Activated CD4-positive, CD25-positive, alpha-beta regulatory T cell (primary cell): ENCODE measurements around the gene CGRRF1.

ENCODE experiments used
- DNase-seq, 4 experiments: peaks; one replicate each; lab custom pipeline; 2025; lab: John Stamatoyannopoulos, UW

Gene CGRRF1, protein sequence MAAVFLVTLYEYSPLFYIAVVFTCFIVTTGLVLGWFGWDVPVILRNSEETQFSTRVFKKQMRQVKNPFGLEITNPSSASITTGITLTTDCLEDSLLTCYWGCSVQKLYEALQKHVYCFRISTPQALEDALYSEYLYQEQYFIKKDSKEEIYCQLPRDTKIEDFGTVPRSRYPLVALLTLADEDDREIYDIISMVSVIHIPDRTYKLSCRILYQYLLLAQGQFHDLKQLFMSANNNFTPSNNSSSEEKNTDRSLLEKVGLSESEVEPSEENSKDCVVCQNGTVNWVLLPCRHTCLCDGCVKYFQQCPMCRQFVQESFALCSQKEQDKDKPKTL

DNA sequence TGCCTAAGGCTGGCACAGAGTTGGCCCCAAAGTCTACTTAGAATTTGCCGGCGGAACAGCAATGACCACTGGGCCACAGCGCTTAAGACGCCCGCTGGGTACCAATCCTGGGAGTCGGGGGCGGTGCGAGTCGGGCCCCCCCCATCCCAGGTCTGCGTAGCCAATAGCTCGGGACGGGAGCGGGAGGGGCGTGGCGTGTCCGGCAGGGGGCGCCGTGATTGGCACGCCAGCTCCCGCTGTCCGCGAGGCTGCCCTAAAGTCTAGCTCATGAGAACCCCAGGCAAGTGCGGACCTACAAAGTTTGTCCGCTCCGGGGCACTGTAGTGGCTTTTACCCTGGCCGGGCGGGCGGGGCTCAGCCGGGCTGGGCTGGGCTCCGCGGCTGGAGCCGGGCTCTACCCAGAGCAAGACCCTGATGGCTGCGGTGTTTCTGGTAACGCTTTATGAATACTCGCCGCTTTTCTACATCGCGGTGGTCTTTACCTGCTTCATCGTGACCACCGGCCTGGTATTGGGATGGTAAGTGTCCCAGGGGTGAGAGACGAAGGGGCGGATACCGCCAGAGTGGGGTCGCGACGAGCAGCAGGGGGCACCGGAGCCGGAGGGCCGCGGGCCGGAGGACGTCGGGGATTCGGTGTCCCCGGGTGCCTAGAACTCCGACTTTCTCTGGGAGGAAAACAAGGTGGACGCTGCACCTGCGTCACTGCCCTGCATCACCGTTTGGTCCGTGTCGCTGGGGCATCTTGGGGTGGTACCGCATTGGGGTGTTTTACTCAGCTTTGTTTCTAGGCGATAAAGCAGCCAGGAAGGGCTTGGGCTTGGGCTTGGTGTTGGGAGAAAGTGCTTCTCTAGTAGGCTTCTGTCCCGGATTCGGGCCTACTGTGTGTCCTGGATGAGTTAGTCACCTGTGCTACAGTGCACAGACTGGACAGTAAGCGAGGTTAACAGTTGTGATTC is at the start of gene CGRRF1:
Gene CGRRF1 (plus strand): TSS at position 361 of the 956 bp plus-strand sequence. CDS start 54 bp downstream, at position 415.
- peak; percentile 88 to 95 (median 91) for DNase-seq

DNA sequence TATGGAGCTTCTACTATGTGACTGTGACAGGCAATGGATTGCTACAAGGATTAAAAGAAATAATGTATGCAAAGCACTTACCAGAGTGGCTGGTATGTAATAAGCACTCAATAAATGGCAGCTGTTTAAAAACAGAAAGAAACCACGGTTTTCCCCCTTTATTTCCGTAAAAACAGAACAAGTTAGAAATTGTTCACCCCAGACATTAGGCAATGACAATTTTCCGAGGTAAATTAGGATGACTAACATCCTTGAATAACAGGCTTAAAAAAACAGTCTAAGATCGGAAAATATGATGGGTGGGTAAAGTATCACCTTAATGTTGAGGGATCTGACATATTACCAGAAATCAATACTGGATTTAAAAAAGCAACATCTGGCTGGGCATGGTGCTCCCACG is 47.7 kb upstream of the CGRRF1 start:
- no peak for DNase-seq

DNA sequence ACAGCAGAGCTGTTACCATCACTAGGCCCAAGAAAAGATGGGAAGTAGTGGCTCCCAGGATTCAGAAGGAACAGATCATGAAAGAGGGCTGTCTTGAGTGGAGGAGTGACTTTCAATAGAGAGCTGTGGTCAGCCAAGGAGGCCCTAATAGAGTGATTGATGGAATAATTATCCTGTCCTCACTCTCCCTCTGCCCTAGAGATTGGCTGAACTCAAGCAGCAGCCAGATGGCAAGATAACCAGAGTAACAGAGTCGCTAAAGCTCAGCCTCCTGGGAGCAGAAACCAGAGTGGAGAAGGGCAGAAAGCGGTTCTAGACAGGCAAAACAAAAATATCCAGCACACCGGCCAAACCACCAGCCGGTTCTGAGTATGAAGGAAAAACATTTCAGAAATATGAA is 44.1 kb upstream of the CGRRF1 start:
- no peak for DNase-seq

DNA sequence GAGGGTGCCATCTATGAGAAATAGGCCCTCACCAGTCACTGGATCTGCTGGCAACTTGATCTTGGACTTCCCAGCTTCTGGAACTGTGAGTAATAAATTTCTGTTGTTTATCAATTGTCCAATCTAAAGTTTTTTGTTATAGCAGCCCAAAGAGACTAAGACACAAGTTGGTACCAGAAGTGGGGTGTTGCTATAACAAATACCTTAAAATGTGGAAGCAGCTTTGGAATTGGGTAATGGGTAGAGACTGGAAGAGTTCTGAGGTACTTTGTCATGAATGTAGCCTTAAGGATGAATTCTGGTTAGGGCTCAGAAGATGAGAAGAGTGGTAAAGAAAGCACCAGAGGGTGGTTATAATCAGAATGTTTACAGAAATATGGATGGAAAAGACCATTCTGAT is 42.4 kb upstream of the CGRRF1 start:
- DNase-seq, result no peak

DNA sequence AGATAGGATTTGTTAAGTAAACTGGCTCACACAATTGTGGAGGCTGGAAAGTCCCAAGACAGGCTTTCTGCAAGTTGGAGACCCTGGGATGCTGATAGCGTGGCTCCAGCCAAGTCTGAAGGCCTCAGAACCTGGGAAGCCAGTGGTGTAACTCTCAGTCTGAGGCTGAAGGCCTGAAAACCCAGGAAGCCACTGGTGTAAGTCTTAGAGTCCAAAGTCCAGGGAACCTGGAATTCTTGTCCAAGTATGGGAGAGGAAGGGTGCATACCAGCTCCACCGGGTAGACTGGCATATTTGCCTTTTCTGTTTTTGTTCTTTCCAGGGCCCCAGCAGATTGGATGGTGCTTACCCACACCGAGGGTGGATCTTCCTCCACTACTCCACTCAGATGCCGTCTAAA is 39.0 kb upstream of the CGRRF1 start:
- no peak for DNase-seq

DNA sequence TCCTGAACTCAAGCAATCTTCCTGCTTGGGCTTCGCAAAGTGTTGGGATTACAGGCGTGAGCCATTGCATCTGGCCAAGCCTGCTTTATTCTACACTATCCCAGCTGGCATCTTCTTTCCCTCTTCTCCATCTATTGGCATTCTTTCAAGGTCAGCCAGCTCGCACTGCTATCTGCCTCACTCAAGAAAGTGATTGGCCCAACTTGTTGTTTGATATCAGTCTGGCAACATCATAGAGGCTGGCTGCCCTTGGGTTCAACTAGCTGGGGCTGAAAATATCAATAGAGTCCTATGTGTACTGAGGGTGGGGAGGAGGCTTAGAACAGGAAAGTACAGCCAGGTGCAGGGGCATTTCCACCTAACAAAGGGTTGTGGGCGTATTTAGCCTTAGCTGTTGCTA is 38.1 kb upstream of the CGRRF1 start:
- no peak for DNase-seq

DNA sequence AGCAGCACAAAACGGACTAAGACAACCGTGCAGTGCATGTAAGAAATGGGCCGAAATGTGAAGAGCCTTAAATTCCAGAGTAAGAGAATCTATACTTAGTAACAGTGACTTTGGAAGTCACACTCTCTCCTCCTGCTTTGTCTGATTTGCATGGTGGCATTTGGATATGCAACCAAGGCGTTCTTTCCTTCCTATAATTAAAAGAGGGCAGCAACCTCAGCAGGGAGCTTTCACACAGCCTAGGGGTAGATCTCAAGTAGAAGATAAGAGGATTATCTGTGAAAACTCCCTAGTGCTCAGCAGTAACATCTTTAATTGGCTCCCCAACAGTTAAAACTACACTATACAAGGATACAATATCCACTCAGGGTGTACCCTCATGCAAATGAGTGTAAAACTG is 37.4 kb upstream of the CGRRF1 start:
- no peak for DNase-seq

DNA sequence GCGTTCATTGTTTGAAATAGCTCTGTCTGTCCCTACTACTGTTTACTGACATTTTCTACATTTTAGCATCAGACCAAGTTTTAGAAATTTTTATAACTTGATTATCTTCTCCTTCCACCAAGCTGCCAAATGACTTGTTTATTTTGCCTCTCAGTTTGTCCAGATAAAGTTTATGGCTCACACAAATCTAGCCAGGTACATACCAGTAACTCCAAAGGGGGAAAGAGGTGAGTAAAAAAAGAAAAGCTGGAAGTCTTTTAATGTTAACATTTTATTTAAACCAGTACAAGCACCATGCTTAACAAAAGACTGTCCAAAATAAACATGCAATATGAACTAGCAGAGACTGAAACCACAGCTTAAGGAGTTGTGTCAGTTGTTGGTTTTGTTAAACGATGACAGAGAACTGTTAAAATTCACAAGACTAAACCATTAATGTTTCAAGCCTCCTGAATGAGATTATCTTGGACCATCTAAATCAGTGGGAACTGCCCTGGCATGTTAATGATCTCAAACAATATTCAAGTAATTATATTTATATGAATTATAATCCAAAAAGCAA is 35.4 kb upstream of the CGRRF1 start:
- DNase-seq, result no peak

DNA sequence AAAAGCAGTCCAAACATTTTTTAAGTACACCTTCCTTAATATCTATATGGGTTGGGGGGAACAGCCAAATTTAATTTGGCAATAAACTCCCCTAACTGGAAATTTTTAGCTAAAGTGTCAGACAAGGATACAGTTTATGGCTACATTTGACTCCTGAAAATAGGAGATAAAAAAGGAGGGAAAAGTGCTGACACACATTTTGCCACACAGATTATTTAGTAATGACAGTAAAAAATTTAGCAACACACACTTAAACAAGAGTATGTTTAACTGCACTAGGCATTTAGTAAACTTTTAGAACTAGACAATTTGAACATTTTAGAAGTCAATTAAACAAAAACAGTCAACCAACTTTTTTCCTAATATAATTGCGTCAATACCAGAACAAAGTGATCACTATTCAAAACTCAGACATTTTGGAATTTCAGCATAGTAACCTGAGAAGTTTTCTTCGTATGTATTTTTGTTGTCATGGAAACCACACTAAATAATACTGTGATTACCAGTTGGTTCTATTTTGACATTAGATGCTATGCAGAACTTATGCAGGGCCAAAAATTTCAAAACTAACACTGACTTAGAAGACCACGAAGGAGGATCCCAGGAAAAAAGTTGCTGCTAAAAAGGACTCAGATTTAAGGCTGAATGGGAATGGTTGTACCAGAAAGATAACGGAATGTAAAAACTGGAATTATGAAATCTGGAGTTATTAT is 34.4 kb upstream of the CGRRF1 start:
- DNase-seq, result no peak

DNA sequence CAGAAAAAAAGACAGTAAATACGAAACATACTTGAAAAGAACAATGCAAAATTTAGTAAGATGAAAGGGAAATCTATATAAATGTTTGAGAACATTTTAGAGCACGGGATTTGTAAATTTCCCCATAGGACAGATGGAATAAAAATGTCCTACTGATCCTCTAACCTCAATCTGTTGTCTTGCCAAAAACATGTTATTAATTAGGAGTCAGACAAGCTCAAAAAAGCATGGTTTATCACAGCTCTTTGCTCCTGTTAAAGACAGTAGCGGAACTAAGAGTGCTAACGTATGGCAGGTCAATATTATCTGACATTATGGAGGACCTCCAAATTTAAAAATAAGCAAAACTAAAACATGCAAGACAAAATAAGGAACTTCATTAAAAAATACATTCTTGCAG is 33.8 kb upstream of the CGRRF1 start:
- no peak for DNase-seq

DNA sequence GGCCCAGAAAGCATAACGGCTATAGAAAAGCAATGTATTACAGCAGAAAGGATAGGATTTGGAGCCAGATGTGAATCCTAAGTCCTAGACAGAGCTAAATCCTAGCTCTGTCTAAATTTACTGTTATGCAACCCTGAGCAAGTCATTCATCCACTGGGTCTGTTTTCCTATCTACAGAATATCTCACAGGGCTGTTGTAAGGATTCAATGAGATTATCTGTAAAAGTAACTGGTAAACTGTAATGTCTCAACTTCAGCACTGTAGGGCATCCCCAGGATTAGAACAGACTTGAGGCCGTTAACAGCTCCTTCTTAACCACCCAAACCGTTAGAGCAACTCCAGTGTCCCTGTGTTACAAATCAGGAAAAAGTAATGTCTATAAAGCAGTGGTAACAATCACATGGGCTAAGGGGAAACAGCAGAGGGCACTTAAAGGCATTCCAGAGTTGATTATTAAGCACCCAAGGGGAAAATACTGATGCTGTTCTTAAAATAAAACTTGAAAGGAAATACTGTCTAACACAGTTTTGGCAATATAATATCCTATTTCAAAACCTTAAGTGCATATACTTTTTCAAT is 31.0 kb upstream of the CGRRF1 start:
- no peak for DNase-seq

DNA sequence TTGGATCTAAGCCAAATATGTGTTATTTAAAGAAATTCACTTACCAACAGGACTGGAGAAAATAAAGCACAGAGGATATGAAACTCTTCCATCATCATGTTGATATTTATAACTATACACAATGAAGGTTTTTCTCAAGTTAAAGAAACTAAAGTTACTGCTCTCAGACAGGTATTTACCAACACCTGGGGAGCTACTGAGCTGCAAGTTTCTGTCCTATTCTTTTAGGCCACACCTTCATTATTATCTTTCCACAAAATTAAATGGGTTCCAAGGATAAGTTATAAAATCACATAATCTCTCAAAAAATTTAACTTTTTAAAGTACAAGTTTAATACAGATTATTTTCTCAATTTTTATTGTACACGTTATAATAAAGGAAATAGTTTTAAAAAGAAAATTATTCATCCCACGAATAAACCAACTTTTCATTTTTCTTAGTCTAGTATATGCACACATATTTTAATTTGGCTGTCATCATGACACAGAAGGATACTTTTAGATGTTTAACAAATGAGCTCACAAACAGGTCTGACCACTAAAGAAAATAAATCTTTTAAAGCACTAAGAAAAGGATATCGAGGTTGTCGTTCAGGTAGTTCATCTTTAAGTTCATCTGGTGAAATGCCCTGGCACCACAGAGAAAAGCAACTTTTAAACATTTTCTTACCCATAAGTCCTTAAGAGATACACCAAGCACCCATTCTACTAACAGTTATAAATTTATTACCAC is 28.7 kb upstream of the CGRRF1 start:
- DNase-seq, result no peak

DNA sequence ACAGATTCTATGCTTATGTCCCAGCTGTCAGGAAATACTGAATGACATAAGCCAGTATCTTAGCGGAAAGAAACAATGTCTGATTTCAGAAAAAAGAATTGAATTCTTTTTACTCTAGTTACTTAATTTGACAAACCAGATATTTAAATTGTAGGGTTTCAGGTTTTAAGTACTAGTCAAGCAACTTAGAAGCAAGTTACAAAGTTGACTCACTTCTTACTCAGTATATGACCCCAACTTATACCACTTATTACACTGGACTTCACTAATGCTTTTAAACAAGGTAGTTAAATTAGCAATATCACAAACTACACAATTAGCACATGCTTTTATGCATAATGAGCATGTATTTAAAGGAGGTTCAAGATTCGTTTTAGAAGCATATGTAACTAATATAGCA is 28.0 kb upstream of the CGRRF1 start:
- DNase-seq, result no peak

DNA sequence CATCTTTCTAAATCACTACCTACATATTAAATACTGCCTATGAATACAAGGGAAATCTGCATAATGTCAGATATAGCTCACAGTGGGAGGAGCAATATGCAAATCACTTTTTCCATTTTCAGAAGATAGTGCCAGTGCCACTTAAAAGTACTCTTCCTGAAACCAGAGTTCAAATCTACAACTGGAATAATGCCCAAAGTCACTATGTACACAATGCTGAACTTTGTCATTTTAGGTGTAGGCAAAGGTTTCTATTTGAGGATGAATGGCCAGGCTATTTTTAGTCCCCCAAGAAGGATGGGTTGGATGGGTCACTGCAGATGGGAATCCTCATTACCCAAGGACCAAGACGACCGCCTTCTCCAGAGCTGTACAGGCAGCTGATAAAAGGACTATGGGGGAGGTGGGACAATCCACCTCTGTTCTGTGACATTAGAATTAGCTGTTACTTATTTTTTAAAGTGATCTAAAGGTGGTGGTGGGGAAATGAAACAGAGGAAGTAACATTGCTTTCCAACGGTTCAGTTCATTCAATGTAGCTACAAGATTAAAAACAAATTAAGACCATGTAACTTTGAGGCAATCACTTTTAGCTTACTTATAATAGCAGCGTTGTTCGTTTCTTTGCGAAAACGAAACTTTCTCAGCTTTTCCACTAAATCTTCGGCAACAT is 26.5 kb upstream of the CGRRF1 start:
- no peak for DNase-seq

DNA sequence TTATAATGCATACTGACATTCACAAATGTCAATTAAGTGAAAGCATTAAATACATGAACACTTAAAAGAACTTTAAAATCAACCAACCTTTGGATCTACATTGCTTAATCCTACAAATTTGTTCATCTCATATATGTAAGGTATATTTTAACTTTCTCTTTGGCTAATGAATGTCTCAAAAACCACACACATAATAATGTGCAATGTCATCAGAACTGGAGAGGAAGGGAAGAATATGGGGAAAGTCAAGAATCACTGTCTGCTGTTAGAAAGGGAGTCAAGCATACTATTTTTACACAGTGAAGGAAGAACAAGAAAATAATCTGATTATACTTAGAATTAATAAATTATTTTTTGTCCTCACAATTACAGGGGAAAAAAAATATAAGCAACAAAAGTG is 25.9 kb upstream of the CGRRF1 start:
- no peak for DNase-seq

DNA sequence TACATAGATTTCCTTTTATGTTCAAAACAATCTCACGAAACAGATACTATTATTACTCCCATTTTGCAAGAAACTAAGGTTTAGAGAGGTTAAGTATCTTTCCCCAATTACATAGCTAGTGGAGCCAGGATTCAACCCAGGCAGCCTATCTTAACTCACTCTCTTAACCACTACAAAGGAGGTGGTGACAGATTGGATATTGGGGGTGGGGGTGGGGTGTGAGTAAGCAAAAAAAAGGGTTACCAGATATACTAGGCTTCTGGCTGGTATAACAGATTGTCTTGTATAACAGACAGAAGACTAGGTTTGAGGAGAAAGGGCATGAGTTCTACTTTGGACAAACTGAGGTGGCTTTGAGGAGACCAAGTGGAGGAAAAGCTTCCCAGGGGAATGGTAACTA is 23.0 kb upstream of the CGRRF1 start:
- no peak for DNase-seq

DNA sequence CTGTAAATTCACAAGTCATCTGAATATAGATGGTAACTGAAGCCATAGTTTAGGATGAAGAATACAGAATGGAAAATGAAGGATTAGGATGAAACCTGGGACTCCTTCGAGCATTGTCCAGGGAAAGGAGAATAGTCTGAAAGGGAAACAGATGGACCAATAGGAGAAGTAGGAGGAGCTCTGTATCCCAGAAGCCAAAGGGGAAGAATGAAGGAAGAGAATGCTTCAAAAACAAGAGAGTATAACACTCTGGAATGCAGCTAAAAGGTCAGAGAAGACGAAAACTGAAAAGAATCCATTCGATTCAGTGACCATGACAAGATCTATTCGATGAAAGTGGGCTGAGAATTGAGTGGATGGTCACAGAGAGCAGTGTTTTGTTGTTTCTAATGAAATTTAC is 21.9 kb upstream of the CGRRF1 start:
- DNase-seq, result no peak

DNA sequence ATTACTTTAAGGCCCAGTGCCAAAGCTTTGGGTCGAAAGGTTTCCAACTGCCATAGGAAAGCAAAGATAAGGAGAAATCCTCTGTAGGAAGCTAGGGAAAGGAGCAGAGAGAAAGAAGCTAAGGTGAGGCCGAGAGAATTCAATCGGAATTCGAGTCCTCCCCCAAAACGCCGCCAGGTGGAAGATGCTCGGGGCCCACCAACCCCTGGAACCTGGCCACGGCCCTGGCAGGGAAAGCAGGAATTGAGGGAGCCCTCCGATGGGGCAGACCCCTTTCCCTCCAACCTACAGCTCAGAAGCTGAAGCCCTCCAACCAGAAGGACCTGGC is 21.4 kb upstream of the CGRRF1 start:
- peak in 1 of 4 experiments; percentile 10 for DNase-seq

DNA sequence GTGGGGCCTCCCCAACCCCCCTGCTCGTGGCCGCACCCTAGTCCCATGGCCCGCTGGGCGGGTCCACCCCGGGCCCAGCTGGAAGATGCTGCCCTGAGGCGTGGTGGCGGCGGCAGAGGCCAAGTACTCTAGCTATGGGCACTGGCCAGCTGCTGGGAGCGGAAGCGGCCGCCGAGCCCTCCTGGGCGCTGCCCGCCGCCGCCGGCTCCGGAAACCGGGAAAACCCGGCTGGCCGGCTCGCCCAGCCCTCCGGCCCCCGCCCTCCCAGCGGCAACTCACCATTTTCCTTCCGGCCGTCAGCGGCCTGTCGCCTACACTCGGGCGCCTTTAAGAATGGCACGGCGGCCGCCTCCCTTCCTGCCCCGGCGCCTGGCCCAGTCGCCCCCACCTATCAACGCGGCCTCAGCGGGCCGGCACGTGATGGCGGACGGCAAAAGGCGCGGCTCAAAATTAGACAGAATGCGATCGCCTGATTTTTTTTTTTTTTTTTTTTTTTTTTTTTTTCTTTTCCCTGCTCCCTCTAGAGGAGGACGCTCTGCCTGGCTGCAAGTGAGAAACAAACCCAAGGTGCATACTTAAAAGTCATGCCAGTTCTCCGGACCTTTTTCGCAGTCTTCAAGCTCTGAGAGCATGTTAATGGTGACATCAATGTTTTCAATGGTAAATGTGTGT is 20.9 kb upstream of the CGRRF1 start, which contains the start of gene GMFB:
Gene GMFB (minus strand): TSS at position 335 of the 672 bp plus-strand sequence. CDS start 53 bp downstream, at position 282.
- DNase-seq, result peak; percentile 68 to 84 (median 78)

DNA sequence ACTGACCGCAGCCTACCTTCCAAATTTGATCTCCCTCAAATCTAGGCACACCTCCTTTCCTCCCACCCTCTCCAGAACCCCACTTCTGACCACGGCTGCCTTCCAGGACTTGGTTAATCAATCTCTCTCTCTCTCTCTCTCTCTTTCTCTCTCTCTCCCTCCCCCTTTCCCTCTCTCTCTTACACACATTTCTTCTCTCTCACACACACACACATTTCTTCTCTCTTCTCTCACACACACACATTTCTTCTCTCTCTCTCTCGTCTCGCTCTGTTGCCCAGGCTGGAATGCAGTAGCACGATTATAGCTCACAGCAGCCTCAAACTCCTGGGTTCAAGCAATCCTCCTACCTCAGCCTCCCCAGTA is 20.4 kb upstream of the CGRRF1 start:
- DNase-seq, result no peak
